ENCODE results near the gene PPT1.

PPT1 gene

DNA sequence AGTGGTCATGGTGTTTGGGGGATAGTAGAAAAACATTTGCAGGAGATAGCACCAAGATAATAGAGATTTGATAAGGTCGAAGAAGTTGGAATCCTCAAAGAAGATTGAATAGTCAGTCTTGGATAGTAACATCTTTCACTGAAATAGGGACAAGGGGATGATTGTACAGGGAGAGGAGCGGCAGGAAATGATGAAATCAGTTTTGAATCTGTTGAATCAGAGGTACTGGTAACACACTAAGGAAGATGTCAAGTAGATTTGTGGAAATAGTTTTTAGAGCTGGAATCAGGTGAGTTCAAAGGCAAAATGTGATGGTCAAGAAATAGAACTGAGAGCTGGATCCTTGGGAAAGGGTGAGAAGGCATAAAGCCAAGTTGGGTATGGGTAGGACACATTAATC is 30.0 kb downstream of the PPT1 start (continued):
- TF ChIP-seq ZNF366 (tag by site-specific recombination; conservative IDR thresholded peaks at IDR 0.05) (no peak), GLI4 (tag by site-specific recombination; IDR thresholded peaks at IDR 0.05) (no peak), ZNF211 (tag by site-specific recombination; IDR thresholded peaks at IDR 0.05; ENCODE audit: low read depth) (no peak), SP2 (tag by site-specific recombination; IDR thresholded peaks at IDR 0.05) (no peak), GLIS1 (tag by site-specific recombination; IDR thresholded peaks at IDR 0.05) (no peak), ZNF354C (tag by site-specific recombination; IDR thresholded peaks at IDR 0.05; ENCODE audit: borderline replicate concordance, low read depth) (no peak), ZNF426 (tag by site-specific recombination; IDR thresholded peaks at IDR 0.05) (no peak), ZNF169 (tag by site-specific recombination; IDR thresholded peaks at IDR 0.05) (no peak)
- TF ChIP-seq, protein P1, sequence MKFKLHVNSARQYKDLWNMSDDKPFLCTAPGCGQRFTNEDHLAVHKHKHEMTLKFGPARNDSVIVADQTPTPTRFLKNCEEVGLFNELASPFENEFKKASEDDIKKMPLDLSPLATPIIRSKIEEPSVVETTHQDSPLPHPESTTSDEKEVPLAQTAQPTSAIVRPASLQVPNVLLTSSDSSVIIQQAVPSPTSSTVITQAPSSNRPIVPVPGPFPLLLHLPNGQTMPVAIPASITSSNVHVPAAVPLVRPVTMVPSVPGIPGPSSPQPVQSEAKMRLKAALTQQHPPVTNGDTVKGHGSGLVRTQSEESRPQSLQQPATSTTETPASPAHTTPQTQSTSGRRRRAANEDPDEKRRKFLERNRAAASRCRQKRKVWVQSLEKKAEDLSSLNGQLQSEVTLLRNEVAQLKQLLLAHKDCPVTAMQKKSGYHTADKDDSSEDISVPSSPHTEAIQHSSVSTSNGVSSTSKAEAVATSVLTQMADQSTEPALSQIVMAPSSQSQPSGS (tag by site-specific recombination; IDR thresholded peaks at IDR 0.05; ENCODE audit: low read depth) = no peak

DNA sequence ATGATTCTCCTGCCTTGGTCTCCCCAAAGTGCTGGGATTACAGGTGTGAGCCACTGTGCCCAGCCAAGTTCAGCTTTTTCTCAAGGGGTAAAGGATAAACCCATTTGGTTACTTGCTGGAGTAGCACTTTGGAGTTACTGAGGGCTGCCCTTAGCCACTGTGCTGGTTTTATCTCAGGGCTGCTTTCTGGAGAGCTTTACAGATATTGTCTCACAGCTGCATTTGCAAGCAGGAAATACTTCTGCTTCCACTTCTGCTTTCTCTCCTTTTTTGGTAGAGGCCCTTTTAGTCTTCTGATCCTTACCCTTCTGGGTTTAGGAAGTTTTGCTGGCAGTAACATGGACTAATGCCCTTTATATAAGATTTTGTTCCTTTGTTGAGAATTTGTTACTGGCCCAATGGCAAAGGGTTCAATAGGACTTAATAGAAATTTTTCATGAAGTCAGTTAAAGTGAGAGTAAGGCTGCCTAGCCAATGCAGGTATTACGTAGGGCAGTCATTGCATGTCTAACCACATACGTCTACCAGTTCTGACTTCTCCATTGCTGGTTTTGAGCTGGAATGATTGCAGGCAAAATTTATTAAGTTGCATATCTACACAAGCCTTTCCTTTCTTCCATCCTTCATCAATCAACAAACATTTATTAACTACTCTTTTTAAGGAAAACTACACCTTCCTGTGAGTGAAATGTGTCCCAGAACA is 32.1 kb downstream of the PPT1 start:
- ChIA-PET CTCF (interaction anchor here (0.6 to 1.4 kb wide), 5 partner anchors 13 to 273 kb away, joined by 3 to 4 read pairs (median 3); no protein-coding TSS in a partner anchor), POLR2A (no interaction called here)
- Histone ChIP-seq H3K4me1 (ENCODE audit: control insufficient read depth, insufficient read depth, low read length) (no peaks in the 10 kb centered on the region), H3K36me3 (ENCODE audit: control insufficient read depth in 2 of 2, insufficient read depth in 1 of 2, low read length in 2 of 2) (peaks cover 76 to 98% of the 10 kb centered on the region in 2 experiments), H3K9me3 (ENCODE audit: control insufficient read depth, insufficient read depth, low read depth, low read length) (no peaks in the 10 kb centered on the region), H3K27ac (ENCODE audit: extremely low read depth, low read depth, low read length) (no peak overlapping the region), H3K4me3 (ENCODE audit: low read depth, low read length) (no peak overlapping the region)
- TF ChIP-seq, protein P2, sequence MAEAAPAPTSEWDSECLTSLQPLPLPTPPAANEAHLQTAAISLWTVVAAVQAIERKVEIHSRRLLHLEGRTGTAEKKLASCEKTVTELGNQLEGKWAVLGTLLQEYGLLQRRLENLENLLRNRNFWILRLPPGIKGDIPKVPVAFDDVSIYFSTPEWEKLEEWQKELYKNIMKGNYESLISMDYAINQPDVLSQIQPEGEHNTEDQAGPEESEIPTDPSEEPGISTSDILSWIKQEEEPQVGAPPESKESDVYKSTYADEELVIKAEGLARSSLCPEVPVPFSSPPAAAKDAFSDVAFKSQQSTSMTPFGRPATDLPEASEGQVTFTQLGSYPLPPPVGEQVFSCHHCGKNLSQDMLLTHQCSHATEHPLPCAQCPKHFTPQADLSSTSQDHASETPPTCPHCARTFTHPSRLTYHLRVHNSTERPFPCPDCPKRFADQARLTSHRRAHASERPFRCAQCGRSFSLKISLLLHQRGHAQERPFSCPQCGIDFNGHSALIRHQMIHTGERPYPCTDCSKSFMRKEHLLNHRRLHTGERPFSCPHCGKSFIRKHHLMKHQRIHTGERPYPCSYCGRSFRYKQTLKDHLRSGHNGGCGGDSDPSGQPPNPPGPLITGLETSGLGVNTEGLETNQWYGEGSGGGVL (tag by site-specific recombination; IDR thresholded peaks at IDR 0.05) = no peak
- no peak for TF ChIP-seq ZNF37A (tag by site-specific recombination; IDR thresholded peaks at IDR 0.05)
- TF ChIP-seq, protein P3, sequence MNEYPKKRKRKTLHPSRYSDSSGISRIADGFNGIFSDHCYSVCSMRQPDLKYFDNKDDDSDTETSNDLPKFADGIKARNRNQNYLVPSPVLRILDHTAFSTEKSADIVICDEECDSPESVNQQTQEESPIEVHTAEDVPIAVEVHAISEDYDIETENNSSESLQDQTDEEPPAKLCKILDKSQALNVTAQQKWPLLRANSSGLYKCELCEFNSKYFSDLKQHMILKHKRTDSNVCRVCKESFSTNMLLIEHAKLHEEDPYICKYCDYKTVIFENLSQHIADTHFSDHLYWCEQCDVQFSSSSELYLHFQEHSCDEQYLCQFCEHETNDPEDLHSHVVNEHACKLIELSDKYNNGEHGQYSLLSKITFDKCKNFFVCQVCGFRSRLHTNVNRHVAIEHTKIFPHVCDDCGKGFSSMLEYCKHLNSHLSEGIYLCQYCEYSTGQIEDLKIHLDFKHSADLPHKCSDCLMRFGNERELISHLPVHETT (tag by site-specific recombination; IDR thresholded peaks at IDR 0.05) = no peak
- no peak for TF ChIP-seq ZFP41 (tag by site-specific recombination; IDR thresholded peaks at IDR 0.05; ENCODE audit: borderline replicate concordance)
- TF ChIP-seq, protein P4, sequence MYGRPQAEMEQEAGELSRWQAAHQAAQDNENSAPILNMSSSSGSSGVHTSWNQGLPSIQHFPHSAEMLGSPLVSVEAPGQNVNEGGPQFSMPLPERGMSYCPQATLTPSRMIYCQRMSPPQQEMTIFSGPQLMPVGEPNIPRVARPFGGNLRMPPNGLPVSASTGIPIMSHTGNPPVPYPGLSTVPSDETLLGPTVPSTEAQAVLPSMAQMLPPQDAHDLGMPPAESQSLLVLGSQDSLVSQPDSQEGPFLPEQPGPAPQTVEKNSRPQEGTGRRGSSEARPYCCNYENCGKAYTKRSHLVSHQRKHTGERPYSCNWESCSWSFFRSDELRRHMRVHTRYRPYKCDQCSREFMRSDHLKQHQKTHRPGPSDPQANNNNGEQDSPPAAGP (tag by site-specific recombination; IDR thresholded peaks at IDR 0.05) = no peak
- TF ChIP-seq ZNF350 (tag by site-specific recombination; IDR thresholded peaks at IDR 0.05) = no peak

DNA sequence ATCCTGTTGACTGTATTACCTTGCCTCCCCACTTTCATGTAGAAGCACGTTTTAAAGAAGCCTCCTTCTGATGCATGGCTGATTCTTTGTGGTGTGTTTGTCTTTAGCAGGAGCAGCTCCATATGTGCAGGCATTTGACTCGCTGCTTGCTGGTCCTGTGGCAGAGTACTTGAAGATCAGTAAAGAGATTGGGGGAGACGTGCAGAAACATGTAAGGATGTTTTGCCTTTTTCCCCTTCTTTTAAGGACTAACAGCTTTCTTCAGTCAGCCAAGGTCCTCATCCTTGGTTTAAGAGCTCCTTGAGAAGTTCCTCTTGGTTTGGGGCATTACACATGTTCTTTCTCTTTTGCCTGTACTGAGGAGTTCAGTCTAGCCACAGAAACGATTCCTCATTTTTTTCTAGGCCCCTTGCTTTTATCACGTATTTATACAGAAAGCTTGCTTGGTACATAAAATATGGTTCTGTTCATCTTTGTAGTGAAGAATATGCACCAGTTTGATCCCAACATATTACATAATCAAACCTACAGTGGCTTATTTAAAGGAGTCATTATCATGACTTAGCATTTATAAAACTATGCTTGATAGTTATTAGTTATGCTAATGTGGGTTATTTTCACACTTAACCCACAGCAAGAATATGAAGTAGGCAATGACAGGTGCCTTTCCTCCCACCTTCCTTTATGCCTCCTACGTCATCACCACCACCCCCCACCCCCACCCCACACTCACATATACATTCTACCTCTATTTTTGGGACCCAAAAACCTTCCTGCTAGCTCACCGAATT is 36.9 kb downstream of the PPT1 start:
- H3K9me3 ChIP-seq (ENCODE audit: control insufficient read depth, insufficient read depth, low read depth, low read length) = no peaks in the 10 kb centered on the region
- 0 out of 2 replicates have a peak, but pooled peaks cover 11% of the 10 kb centered on the region for H3K4me1 ChIP-seq (ENCODE audit: control insufficient read depth, insufficient read depth, low read length)
- CTCF ChIA-PET = interaction anchor here (1.1 to 1.6 kb wide), 4 partner anchors 28 to 279 kb away, joined by 3 to 5 read pairs (median 3); no protein-coding TSS in a partner anchor
- H3K36me3 ChIP-seq (ENCODE audit: control insufficient read depth in 2 of 2, insufficient read depth in 1 of 2, low read length in 2 of 2) = peaks cover 43 to 75% of the 10 kb centered on the region in 2 experiments
- POLR2A ChIA-PET = interaction anchor here (1.3 kb wide), 1 partner anchor 31 kb away, joined by 3 read pairs; no protein-coding TSS in a partner anchor
- no peak overlapping the region for H3K27ac ChIP-seq (ENCODE audit: extremely low read depth, low read depth, low read length)
- no peak overlapping the region for H3K4me3 ChIP-seq (ENCODE audit: low read depth, low read length)
- no peak for TF ChIP-seq GLI2 (tag by site-specific recombination; IDR thresholded peaks at IDR 0.05; ENCODE audit: borderline replicate concordance, low read depth)
- TF ChIP-seq, protein P5, sequence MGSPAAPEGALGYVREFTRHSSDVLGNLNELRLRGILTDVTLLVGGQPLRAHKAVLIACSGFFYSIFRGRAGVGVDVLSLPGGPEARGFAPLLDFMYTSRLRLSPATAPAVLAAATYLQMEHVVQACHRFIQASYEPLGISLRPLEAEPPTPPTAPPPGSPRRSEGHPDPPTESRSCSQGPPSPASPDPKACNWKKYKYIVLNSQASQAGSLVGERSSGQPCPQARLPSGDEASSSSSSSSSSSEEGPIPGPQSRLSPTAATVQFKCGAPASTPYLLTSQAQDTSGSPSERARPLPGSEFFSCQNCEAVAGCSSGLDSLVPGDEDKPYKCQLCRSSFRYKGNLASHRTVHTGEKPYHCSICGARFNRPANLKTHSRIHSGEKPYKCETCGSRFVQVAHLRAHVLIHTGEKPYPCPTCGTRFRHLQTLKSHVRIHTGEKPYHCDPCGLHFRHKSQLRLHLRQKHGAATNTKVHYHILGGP (tag by site-specific recombination; IDR thresholded peaks at IDR 0.05) = no peak
- no peak for TF ChIP-seq ZNF341 (tag by site-specific recombination; IDR thresholded peaks at IDR 0.05; ENCODE audit: low read depth)
- no peak for TF ChIP-seq ZBTB17 (tag by site-specific recombination; IDR thresholded peaks at IDR 0.05)
- no peak for TF ChIP-seq ZNF777 (tag by site-specific recombination; IDR thresholded peaks at IDR 0.05; ENCODE audit: borderline replicate concordance)
- no peak for TF ChIP-seq ZNF660 (tag by site-specific recombination; IDR thresholded peaks at IDR 0.05)
- no peak for TF ChIP-seq ZNF223 (tag by site-specific recombination; IDR thresholded peaks at IDR 0.05)
- no peak for TF ChIP-seq SP7 (tag by site-specific recombination; IDR thresholded peaks at IDR 0.05)
